ENCODE data around the gene STAMBPL1.

STAMBPL1 gene

DNA sequence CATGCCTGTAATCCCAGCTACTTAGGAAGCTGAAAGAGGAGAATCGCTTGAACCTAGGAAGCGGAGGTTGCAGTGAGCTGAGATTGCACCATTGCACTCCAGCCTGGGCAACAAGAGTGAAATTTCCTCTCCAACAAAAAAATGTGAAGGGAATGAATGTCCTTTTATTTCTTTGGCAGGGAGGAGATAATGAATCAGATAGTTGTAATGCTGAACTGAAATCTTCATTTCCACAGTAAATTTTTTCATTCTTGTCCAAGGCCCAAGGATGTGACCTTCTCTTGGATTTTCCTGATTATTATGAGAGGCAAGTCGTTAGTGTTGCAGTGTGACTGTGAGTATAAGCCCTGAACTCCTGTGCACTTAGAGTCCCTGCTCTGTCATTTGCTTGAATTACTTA lies 13.6 kb downstream of the STAMBPL1 start:
- no peak for DNase-seq (ENCODE audit: low spot score)

DNA sequence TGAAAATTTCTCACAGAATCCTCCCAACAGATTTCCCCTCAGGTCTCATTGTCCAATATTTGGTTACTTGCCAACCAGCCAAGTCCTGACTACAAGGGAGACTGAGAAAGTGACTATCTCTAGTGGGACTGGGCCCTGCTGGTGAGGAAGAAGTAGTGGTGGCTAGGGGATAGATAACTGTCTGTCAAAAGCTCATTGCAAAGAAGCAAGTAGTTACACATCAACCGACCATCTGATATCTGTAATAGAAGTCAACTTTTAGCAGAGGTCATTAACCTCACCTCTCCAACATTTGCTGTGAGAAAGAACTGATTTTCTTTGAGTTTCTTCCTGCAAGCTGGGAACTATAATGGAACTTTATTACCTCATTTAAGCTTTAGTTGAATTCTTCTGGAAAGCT lies 15.2 kb downstream of the STAMBPL1 start:
- DNase-seq (ENCODE audit: low spot score), result no peak

- no peak for DNase-seq (ENCODE audit: low spot score)
These were observed 16.4 kb downstream of the STAMBPL1 start for GRCh38 chr10:88896372-88896993.

GRCh38 chr10:88896994-88897853 lies 17.2 kb downstream of the STAMBPL1 start:
- no peak for DNase-seq (ENCODE audit: low spot score)

GRCh38 chr10:88898727-88899126 lies 18.7 kb downstream of the STAMBPL1 start:
- DNase-seq (ENCODE audit: low spot score), result no peak

DNA sequence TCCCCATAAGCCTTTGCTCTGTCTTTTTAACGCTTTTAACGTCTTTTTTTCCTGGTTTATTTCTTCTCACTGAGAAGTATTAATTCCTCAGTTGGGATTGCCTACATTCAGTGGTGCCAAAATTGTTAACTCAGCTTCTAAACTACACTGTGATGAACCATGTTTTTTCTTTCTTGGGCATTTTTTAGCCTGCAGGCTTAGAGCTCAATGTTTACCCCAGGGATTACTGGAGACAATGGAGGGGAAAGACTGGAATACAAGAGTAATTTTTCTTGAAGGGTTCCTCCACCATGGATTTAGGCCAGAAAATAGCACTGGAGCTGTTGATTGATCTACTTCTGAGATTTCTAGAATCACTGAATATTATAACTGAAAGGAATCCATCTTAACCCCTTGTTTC lies 19.8 kb downstream of the STAMBPL1 start:
- no peak for DNase-seq (ENCODE audit: low spot score)

- peak; percentile 49 for DNase-seq (ENCODE audit: low spot score)
These were observed 21.4 kb downstream of the STAMBPL1 start for GRCh38 chr10:88901206-88901983.

- no peak for DNase-seq (ENCODE audit: low spot score)
These were observed 22.1 kb downstream of the STAMBPL1 start for GRCh38 chr10:88901984-88902789.

GRCh38 chr10:88903715-88904114 lies 23.7 kb downstream of the STAMBPL1 start:
- no peak for DNase-seq (ENCODE audit: low spot score)

DNA sequence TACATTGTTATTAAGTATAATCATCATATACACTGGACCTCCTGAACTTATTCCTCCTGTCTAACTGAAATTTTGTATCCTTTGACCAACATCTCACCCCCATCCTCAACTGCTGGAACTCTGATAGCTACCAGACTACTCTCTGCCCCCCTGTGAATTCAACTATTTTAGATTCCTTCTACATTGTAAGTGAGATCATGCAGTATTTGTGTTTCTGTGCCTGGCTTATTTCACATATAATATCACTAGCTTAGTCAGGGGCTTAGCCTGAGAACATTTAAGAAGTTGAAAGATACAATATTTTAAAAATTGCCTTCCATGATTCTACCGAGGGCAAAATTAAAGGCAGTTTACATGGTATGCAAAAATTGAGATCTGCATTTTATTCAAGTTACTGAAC lies 26.9 kb downstream of the STAMBPL1 start:
- DNase-seq (ENCODE audit: low spot score), result no peak

DNA sequence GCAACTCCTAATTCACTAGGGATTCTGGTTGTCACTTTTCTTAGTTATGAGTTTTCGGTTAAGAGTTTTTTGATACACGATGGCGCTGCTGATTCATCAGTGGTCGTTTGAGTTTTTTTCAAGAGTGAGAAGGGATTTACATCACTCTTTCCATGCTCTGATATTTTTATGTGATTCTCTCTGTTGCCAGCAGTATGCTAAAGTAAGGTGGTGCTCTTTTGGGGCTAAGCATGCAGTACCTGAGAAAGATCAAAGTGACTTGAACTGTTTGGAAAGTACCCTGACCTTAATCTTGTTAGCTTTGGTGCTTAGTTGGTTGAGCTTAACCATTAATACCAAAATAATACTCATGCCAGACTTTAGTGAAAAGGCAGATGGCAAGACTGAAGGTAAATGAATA lies 28.1 kb downstream of the STAMBPL1 start:
- no peak for DNase-seq (ENCODE audit: low spot score)

DNA sequence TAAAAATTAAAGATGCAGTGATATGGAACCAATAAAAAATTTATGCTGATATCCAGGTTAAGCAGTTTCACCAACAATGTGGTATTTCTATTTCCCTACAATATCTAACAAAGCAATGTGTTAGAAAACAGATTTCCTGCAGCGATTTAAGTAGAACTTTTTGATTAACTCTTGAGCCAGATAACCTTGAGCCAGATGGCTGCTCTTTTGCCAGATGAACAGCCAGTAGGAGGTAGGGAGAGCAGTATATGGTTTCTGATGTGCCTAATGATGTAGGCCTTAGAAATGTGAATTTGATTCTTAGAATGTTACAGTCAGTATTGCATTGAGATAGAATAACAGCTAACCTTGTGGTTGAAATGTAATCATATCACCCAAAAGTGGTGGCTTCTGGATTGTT lies 31.1 kb downstream of the STAMBPL1 start:
- DNase-seq (ENCODE audit: low spot score), result no peak

- no peak for DNase-seq (ENCODE audit: low spot score)
These were observed 31.8 kb downstream of the STAMBPL1 start for GRCh38 chr10:88911851-88912250.

- DNase-seq (ENCODE audit: low spot score), result no peak
These were observed 33.1 kb downstream of the STAMBPL1 start for GRCh38 chr10:88913127-88913526.

GRCh38 chr10:88913788-88914187 lies 33.7 kb downstream of the STAMBPL1 start:
- no peak for DNase-seq (ENCODE audit: low spot score)

GRCh38 chr10:88915781-88916180 lies 35.7 kb downstream of the STAMBPL1 start:
- DNase-seq (ENCODE audit: low spot score), result no peak

DNA sequence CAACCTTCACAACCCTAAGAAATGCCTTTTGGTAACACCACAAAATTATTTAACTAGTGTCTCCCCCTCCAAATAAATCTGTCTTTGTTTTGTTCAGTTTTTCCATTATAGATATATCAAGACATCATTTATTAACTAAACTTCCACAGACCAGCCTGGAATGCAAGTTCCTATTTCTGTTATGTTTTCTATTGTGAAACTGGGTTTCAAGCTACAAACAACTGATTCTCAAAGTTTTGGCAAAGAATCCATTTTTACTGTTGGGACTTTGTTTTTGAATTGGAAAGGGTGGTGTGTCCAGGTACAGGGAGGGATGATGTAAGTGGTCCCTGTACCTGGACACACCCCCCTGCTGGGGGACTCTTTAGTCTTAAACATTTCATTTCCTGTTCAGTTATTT lies 36.2 kb downstream of the STAMBPL1 start:
- no peak for DNase-seq (ENCODE audit: low spot score)

GRCh38 chr10:88916986-88917385 lies 36.9 kb downstream of the STAMBPL1 start:
- no peak for DNase-seq (ENCODE audit: low spot score)

DNA sequence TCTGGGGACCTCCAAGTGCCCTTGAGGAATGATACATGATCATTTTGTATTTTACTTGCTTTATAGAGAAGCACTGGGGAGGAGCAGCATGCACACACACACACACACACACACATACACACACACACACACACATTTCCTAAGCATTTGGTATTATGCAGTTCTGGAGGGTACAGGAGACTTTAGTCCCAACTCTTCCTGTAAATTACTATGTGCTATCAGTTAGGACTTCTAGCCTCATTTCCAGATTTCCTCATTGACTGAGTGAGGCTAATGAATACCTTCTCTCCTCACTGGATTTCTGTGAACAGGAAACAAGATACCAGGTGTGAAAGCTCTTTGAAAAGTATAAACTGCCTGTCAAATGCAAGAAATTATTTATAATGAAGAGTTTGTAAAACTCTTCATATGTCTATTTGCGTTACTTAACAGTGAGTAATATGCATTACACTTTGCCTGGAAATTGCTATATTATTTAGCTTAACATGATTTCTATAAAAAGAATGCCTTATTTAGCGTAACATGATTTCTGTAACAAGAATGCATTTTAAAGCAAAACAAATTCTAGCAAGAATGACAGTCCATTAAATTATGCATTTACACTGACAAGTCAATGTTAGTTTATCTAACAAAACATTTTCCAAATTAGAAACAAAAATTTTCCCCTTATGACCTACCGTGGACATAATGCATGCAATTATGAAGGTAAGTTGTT lies 38.3 kb downstream of the STAMBPL1 start:
- no peak for DNase-seq (ENCODE audit: low spot score)

- DNase-seq (ENCODE audit: low spot score), result no peak
These were observed 39.0 kb downstream of the STAMBPL1 start for GRCh38 chr10:88919041-88919440.

DNA sequence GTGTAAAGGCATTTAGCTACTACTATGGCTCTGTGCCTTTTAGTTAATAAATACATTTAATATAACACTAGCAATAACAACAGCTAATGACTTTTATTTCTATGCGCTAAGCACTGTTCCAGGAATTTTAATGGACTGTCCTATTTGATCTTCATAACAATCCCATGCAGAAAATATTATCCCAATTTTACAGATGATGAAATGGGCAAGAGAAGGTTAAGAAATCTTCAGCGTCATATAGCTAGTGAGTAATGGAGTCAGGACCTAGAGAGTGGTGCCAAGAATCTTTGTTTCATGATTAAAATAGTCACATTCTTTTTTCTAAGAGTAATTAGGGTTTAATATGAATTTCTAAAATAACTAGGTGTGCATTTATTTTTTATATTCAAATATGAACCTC lies 40.2 kb downstream of the STAMBPL1 start:
- no peak for DNase-seq (ENCODE audit: low spot score)
